Measurements from ENCODE around the gene NDC80.

DNA sequence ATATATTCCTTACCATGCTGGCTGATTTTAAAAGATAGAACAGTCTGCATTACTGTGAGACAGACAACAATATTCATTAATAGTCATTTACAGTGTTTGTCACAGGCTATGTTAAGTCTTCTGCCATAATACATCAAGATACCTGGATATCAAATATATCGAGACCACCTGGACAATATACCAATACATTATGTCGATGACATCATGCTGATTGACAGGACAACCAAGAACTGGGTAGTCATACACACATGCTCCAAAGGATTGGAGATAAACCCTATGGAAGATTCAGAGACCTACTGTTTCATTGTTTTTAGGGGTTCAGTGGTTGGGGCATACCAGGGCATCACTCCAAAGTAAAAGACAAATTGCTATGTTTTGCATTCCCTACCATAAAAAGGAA lies 57.6 kb downstream of the NDC80 start:
- no peak for TF ChIP-seq GATA3 (IDR thresholded peaks at IDR 0.05; ENCODE audit: low read depth, low read length)
- no peak for TF ChIP-seq GATA2 (IDR thresholded peaks at IDR 0.05; ENCODE audit: low read depth, low read length)
